Hepatocyte (in vitro differentiated cells): Measurements from ENCODE around the gene CALML6.

Source experiments
- CTCF ChIP-seq: fragments of 200-600 bp; sonication (generic); IDR thresholded peaks from 2 replicates; pipeline ENCODE4 v1.5.1; 2016; ENCODE audit warnings: antibody characterized with exemption, mild to moderate bottlenecking; ENCODE audit not compliant: poor library complexity
- EZH2 ChIP-seq: fragments of 200-600 bp; sonication (generic); IDR thresholded peaks from 2 replicates; pipeline ENCODE4 v1.6.1; 2016; ENCODE audit warnings: antibody characterized with exemption, mild to moderate bottlenecking, borderline replicate concordance
- EZH2phosphoT487 ChIP-seq: fragments of 200-600 bp; sonication (generic); IDR thresholded peaks from one replicate; pipeline ENCODE4 v1.6.1; 2018; ENCODE audit warnings: antibody characterized with exemption, mild to moderate bottlenecking, low read depth, moderate library complexity; ENCODE audit not compliant: unreplicated experiment, severe bottlenecking

GRCh38 chr1:1929639-1930545 is 14.8 kb downstream of the CALML6 start:
- no peak for TF ChIP-seq CTCF
- no peak for TF ChIP-seq EZH2
- no peak for TF ChIP-seq EZH2phosphoT487
